OCI-LY3 (cell line): ENCODE measurements around the gene AKNAD1.

Experiments used
- EZH2phosphoT487 ChIP-seq: fragments of 200-600 bp; shearing (Covaris generic); IDR thresholded peaks from 2 replicates; pipeline ENCODE4 v1.6.1; 2018; ENCODE audit warnings: antibody characterized with exemption, mixed run types, low read depth
- TF ChIP-seq, protein P1 (sequence below): fragments of 200-600, 300-600 bp; sonication (generic); IDR thresholded peaks from 2 replicates; pipeline ENCODE4 v1.5.1; 2014; ENCODE audit warnings: antibody characterized with exemption, low read length, low read depth

DNA sequence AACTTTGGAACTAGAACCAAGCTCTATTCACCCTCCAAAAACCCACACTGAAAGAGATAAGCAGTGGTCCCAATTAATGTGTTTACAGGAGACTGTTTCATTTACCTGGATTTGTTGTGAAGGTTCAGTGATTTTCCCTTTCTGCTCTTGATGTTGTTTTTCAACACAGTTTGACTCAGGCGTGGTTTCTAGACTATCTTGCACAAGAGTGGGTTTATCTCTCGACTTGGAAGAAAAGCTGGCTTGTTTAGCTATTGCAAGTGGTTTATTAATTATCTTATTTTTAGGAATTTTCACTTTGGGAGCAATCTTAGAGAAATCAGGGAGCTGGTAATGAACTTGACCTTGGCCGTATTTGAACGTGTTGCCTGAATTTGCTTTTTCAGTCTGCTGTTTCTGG lies 5.3 kb downstream of the AKNAD1 start:
- TF ChIP-seq, protein P1, sequence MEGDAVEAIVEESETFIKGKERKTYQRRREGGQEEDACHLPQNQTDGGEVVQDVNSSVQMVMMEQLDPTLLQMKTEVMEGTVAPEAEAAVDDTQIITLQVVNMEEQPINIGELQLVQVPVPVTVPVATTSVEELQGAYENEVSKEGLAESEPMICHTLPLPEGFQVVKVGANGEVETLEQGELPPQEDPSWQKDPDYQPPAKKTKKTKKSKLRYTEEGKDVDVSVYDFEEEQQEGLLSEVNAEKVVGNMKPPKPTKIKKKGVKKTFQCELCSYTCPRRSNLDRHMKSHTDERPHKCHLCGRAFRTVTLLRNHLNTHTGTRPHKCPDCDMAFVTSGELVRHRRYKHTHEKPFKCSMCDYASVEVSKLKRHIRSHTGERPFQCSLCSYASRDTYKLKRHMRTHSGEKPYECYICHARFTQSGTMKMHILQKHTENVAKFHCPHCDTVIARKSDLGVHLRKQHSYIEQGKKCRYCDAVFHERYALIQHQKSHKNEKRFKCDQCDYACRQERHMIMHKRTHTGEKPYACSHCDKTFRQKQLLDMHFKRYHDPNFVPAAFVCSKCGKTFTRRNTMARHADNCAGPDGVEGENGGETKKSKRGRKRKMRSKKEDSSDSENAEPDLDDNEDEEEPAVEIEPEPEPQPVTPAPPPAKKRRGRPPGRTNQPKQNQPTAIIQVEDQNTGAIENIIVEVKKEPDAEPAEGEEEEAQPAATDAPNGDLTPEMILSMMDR = no peak
- no peak for TF ChIP-seq EZH2phosphoT487
